ENCODE measurements around the gene HTN3.
"Not testable (repeated sequence)": the region's sequence is repeated elsewhere in the genome, so short reads cannot be mapped to it uniquely, and the experiment has no call there.

Gene HTN3

DNA sequence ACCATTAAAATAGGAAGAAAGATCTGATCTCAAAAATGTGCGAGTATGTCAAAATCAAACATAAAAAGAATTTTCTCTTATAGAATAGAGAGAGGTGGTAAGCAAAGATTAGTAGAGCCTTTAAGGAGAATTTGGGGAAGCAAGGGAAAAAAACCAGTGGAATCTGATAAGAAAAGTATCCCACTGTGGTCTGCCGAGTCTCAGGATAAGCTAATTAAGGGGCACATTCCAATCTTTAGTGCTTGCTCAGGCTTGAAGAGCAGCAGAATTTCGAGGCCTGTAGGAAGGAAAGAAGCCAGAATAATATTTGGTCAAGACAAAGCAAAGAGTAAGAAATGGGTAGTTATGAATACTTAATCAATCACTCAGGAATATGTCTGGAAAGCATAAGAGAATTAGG lies 19.5 kb upstream of the HTN3 start:
- no peak overlapping the region for H3K9ac ChIP-seq (ENCODE audit: insufficient read length)
- no peak for DNase-seq (ENCODE audit: low read depth, low spot score)
- TF ChIP-seq EZH2 (IDR thresholded peaks at IDR 0.05) (no peak), POLR2AphosphoS5 (IDR thresholded peaks at IDR 0.05; ENCODE audit: borderline replicate concordance, low read depth, low read length) (no peak), FOXP2 (optimal IDR thresholded peaks at IDR 0.05; ENCODE audit: control extremely low read depth, extremely low read length, insufficient read depth) (no peak)
- no peak overlapping the region for H3K4me3 ChIP-seq
- H3K27ac ChIP-seq: no peak overlapping the region
- H3K9me3 ChIP-seq (ENCODE audit: low read depth, low read length): no peaks in the 10 kb centered on the region
- H3K36me3 ChIP-seq (ENCODE audit: insufficient read depth, low read length): no peaks in the 10 kb centered on the region

DNA sequence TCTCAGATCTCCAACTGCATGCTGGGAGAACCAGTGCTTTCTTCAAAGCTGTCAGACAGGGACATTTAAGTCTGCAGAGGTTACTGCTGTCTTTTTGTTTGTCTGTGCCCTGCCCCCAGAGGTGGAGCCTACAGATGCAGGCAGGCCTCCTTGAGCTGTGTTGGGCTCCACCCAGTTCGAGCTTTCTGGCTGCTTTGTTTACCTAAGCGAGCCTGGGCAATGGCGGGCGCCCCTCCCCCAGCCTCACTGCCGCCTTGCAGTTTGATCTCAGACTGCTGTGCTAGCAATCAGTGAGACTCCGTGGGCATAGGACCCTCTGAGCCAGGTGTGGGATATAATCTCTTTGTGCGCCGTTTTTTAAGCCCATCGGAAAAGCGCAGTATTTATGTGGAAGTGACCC lies 9.3 kb upstream of the HTN3 start:
- not testable (repeated sequence) for H3K9me3 ChIP-seq (ENCODE audit: low read depth, low read length); H3K4me3 ChIP-seq; DNase-seq (ENCODE audit: low read depth, low spot score); H3K9ac ChIP-seq (ENCODE audit: insufficient read length); H3K36me3 ChIP-seq (ENCODE audit: insufficient read depth, low read length); H3K27ac ChIP-seq

DNA sequence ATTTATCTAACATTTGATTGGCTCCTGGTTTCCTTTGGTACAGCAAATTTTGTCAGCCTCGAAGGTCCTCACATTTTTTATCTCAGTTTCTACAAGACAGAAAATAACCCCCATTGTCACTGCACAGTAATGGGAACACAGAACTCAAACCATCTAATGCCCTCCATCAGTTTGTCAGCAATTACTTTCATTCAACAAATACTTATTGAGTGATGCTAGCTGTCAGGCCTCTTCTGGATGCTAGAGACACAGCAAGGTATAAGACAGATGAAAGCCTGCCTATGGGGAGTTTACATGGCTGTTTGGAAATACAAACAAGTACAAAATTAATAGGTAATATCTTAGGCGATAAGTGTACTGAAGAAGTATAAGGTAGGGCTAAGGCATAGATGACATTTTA lies 5.0 kb upstream of the HTN3 start:
- TF ChIP-seq POLR2AphosphoS5 (IDR thresholded peaks at IDR 0.05; ENCODE audit: borderline replicate concordance, low read depth, low read length) (no peak), EZH2 (IDR thresholded peaks at IDR 0.05) (no peak), FOXP2 (optimal IDR thresholded peaks at IDR 0.05; ENCODE audit: control extremely low read depth, extremely low read length, insufficient read depth) (no peak)
- Histone ChIP-seq H3K9me3 (ENCODE audit: low read depth, low read length) (no peaks in the 10 kb centered on the region), H3K9ac (ENCODE audit: insufficient read length) (no peak overlapping the region), H3K4me3 (no peak overlapping the region), H3K36me3 (ENCODE audit: insufficient read depth, low read length) (no peaks in the 10 kb centered on the region), H3K27ac (no peak overlapping the region)
- DNase-seq (ENCODE audit: low read depth, low spot score): no peak

DNA sequence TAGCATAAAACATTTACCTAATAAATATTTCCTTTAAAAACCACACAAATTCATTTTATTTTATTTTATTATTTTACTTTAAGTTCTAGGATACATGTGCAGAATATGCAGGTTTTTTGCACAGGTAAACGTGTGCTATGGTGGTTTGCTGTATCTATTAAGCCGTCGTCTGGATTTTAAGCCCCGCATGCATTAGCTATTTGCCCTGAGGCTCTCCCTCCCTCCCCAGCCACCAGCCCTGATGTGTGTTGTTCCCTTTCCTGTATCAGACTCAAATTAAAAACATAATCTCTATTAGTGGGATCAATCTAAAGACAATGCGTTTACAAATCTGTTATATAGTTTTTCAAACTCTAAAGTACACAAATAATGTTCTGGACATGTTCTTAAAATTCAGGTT lies 1.2 kb upstream of the HTN3 start:
- Histone ChIP-seq H3K27ac (no peak overlapping the region), H3K4me3 (no peak overlapping the region)

DNA sequence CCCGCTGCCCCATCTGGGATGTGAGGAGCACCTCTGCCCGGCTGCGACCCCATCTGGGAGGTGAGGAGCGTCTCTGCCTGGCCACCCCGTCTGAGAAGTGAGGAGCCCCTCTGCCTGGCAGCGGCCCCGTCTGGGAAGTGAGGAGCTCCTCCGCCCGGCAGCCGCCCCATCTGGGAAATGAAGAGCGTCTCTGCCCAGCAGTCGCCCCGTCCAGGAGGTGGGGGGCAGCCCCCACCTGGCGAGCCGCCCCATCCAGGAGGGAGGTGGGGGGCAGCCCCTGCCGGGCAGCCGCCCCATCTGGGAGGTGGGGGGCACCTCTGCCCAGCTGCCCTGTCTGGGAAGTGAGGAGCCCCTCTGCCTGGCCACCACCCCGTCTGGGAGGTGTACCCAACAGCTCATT lies 9.3 kb downstream of the HTN3 start:
- not testable (repeated sequence) for H3K9ac ChIP-seq (ENCODE audit: insufficient read length); H3K9me3 ChIP-seq (ENCODE audit: low read depth, low read length); H3K27ac ChIP-seq; DNase-seq (ENCODE audit: low read depth, low spot score); H3K4me3 ChIP-seq; H3K36me3 ChIP-seq (ENCODE audit: insufficient read depth, low read length)

More for the DNA sequence above, 1.2 kb upstream of the HTN3 start:
- Histone ChIP-seq H3K36me3 (ENCODE audit: insufficient read depth, low read length) (no peaks in the 10 kb centered on the region), H3K9ac (ENCODE audit: insufficient read length) (no peak overlapping the region), H3K9me3 (ENCODE audit: low read depth, low read length) (no peaks in the 10 kb centered on the region)
- no peak for TF ChIP-seq POLR2AphosphoS5 (IDR thresholded peaks at IDR 0.05; ENCODE audit: borderline replicate concordance, low read depth, low read length)
- no peak for TF ChIP-seq FOXP2 (optimal IDR thresholded peaks at IDR 0.05; ENCODE audit: control extremely low read depth, extremely low read length, insufficient read depth)
- TF ChIP-seq EZH2 (IDR thresholded peaks at IDR 0.05): no peak
- no peak for DNase-seq (ENCODE audit: low read depth, low spot score)

DNA sequence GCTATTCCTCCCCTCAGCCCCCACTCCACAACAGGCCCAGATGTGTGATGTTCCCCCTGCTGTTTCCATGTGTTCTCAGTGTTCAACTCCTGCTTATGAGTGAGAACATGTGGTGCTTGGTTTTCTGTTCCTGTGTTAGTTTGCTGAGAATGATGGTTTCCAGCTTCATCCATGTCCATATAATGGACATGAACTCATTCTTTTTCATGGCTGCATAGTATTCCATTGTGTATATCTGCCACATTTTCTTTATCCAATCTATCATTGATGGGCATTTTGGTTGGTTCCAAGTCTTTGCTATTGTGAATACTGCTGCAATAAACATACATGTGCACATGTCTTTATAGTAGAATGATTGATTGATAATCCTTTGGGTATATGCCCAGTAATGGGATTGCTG lies 11.7 kb downstream of the HTN3 start:
- not testable (repeated sequence) for H3K27ac ChIP-seq; H3K9ac ChIP-seq (ENCODE audit: insufficient read length); DNase-seq (ENCODE audit: low read depth, low spot score); H3K36me3 ChIP-seq (ENCODE audit: insufficient read depth, low read length); H3K9me3 ChIP-seq (ENCODE audit: low read depth, low read length); H3K4me3 ChIP-seq

DNA sequence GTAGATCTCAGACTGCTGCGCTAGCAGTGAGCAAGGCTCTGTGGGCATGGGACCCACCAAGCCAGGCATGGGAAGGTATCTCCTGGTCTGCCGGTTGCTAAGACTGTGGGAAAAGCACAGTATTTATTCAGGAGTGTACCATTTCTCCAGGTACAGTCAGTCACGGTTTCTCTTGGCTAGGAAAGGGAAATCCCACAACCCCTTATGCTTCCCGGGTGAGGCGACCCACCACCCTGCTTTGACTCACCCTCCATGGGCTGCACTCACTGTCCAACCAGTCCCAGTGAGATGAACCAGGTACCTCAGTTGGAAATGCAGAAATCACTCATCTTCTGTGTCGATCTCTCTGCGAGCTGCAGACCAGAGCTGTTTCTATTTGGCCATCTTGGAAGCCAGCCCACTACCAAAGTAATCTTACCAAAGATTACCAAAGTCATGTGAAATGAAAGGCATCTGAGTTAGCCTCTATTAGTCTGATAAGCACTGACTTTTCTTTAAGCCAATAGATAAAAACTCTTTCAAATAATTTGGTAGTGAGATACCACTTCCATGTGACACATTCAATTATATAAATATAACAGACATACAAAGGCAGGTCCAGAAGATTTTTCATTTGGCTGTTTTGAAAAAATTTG lies 13.5 kb downstream of the HTN3 start:
- H3K4me3 ChIP-seq: no peak overlapping the region
- no peaks in the 10 kb centered on the region for H3K9me3 ChIP-seq (ENCODE audit: low read depth, low read length)
- H3K36me3 ChIP-seq (ENCODE audit: insufficient read depth, low read length): no peaks in the 10 kb centered on the region
- H3K27ac ChIP-seq: no peak overlapping the region
- TF ChIP-seq EZH2 (IDR thresholded peaks at IDR 0.05): no peak
- TF ChIP-seq POLR2AphosphoS5 (IDR thresholded peaks at IDR 0.05; ENCODE audit: borderline replicate concordance, low read depth, low read length): no peak
- no peak for TF ChIP-seq FOXP2 (optimal IDR thresholded peaks at IDR 0.05; ENCODE audit: control extremely low read depth, extremely low read length, insufficient read depth)
- H3K9ac ChIP-seq (ENCODE audit: insufficient read length): no peak overlapping the region
- no peak for DNase-seq (ENCODE audit: low read depth, low spot score)

DNA sequence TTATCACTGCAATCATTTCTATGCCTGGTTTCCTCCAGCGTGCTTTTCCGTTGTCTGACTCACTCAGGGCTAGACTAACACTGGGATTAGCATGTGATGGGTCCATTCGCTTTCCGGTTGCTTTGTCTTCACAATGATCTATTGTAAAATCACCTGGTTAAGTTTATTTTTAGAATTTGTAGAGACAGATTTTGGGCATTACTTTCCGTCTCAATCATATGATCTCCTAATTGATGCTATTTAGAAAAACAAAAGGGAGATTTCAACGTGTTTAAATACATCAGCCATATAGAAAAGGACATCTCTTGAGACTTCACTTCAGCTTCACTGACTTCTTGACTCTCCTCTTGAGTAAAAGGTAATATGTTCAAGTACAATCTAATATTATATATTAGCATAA lies 21.9 kb downstream of the HTN3 start, which contains the start of gene HTN1:
Gene HTN1, plus strand, starts transcription at position 301 of the 400 bp plus-strand sequence. CDS start 2,639 bp downstream, outside the sequence.
- H3K9ac ChIP-seq (ENCODE audit: insufficient read length); H3K4me3 ChIP-seq; H3K9me3 ChIP-seq (ENCODE audit: low read depth, low read length); DNase-seq (ENCODE audit: low read depth, low spot score); H3K27ac ChIP-seq; H3K36me3 ChIP-seq (ENCODE audit: insufficient read depth, low read length): not testable (repeated sequence)

DNA sequence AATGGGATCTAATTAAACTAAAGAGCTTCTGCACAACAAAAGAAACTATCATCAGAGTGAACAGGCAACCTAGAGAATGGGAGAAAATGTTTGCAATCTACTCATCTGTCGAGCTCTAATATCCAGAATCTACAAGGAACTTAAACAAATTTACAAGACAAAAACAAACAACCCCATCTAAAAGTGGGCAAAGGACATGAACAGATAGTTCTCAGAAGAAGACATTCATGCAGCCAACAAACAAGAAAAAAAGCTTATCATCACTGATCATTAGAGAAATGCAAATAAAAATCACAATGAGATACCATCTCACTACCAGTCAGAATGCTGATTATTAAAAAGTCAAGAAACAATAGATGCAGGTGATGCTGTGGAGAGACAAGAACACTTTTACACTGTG lies 28.3 kb downstream of the HTN3 start:
- not testable (repeated sequence) for DNase-seq (ENCODE audit: low read depth, low spot score); H3K36me3 ChIP-seq (ENCODE audit: insufficient read depth, low read length); H3K9ac ChIP-seq (ENCODE audit: insufficient read length); H3K4me3 ChIP-seq; H3K9me3 ChIP-seq (ENCODE audit: low read depth, low read length); H3K27ac ChIP-seq

DNA sequence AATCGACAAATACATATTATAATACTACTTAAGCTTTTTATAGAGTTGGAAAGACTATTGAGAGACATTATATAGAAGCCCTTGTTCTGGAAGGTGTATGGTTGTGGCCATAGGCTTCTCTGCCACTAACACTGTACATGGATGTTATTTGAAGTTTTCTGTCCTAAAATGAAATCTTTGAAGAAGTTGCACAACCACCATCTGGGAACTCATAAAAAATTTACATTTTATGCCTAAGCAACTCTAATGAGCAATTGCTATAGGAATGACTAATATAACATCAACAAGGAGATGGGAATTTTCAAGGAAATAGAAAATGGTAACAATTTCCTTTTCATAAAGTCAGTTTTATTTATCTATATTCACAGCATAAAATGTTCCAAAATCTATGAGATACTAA lies 29.4 kb downstream of the HTN3 start:
- Histone ChIP-seq H3K4me3 (no peak overlapping the region), H3K9me3 (ENCODE audit: low read depth, low read length) (no peaks in the 10 kb centered on the region), H3K36me3 (ENCODE audit: insufficient read depth, low read length) (no peaks in the 10 kb centered on the region), H3K9ac (ENCODE audit: insufficient read length) (no peak overlapping the region), H3K27ac (no peak overlapping the region)
- no peak for TF ChIP-seq FOXP2 (optimal IDR thresholded peaks at IDR 0.05; ENCODE audit: control extremely low read depth, extremely low read length, insufficient read depth)
- no peak for TF ChIP-seq EZH2 (IDR thresholded peaks at IDR 0.05)
- no peak for TF ChIP-seq POLR2AphosphoS5 (IDR thresholded peaks at IDR 0.05; ENCODE audit: borderline replicate concordance, low read depth, low read length)
- DNase-seq (ENCODE audit: low read depth, low spot score): no peak

All from SK-N-MC (cell line).